ENCODE results near the gene RGS3. TPM values are rescaled to one million over a fixed set of nuclear protein-coding genes. Genes with fewer than 3 reads are reported as not detected.
A peak's percentile ranks its signal among the peaks of the same experiment; 100 is the strongest.

Gene RGS3
- total RNA-seq, 1 experiment from 2014 or later, result 52.7 TPM

GRCh38 chr9:113461285-113461684, 2.2 kb upstream of the RGS3 start:
- in situ Hi-C loops (cut with HindIII; ENCODE audit: low pct_unique_long_range_greater_than_20kb, low sequenced_read_pairs), result loop anchor here (10.0 kb wide), 1 partner anchor 194 kb away; no protein-coding TSS in a partner anchor
- DNase-seq (ENCODE audit: low read depth), result no peak

DNA sequence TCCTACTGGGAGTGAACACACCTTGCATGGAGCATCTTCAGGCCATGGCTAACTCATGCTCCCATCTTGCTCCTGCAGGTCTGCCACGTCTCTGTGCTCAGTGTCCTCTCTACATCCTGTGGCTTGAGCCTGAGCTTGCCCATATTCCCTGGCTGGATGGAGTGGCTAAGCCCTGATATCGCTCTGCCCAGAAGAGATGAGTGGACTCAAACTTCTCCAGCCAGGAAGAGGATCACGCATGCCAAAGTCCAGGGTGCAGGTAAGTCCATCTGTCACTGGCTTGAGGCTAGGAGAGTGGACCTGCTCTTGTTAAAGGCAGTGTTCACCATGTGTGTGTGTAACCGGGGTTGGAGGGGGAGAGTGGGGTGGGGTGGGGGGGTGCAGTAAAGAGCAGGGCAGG, 1.6 kb upstream of the RGS3 start:
- in situ Hi-C loops (cut with HindIII; ENCODE audit: low pct_unique_long_range_greater_than_20kb, low sequenced_read_pairs), result loop anchor here (10.0 kb wide), 1 partner anchor 193 kb away; no protein-coding TSS in a partner anchor
- DNase-seq (ENCODE audit: low read depth), result no peak

DNA sequence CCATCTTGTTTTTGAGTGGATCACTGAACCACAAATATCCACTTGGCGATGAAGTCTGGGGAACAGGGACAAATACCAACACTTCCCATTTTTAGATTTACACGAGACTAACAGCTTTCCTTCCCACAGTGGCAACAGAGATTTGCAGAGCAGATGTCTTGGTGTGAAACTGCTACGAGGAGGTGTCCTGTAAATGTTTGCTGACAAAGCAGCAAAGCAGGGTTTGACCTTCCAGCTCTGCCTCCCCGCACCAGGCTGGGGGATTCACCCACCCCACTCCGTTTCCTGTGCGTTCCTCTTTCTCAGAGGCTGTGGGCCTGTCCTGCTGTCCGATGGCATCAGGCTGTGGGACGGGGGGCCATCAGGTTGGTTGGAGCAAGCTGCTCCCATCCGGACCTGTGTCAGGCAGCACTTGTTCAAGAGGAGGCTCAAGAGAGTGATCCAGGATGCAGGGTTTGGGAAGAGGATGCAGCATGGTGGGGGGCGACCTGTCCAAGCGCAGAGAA, 693 bp upstream of the RGS3 start:
- in situ Hi-C loops (cut with HindIII; ENCODE audit: low pct_unique_long_range_greater_than_20kb, low sequenced_read_pairs), result loop anchor here (10.0 kb wide), 1 partner anchor 192 kb away; no protein-coding TSS in a partner anchor
- DNase-seq (ENCODE audit: low read depth), result no peak

DNA sequence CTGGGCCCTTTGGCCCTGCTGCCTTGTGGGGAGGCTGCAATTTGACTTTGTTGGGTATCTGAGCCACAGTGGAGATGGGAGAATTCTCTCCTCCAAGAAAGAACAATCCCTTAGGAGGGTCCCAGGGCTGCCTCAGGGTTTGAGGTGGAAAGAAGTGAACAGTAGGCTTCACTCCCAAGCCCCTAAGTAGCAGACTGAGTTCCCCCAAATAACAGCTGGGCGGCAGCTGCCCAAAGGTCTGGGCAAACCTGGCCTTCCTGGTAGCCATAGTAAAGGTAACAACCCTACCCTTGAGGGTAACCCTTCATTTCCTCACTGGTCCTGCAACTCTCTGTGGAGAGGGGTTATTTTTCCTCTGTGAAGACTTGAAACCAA, 746 bp downstream of the RGS3 start:
- no peak for DNase-seq (ENCODE audit: low read depth)
- in situ Hi-C loops (cut with HindIII; ENCODE audit: low pct_unique_long_range_greater_than_20kb, low sequenced_read_pairs), result loop anchor here (10.0 kb wide), 1 partner anchor 191 kb away; no protein-coding TSS in a partner anchor

GRCh38 chr9:113465599-113466140, 2.1 kb downstream of the RGS3 start:
- in situ Hi-C loops (cut with HindIII; ENCODE audit: low pct_unique_long_range_greater_than_20kb, low sequenced_read_pairs), result loop anchor here (10.0 kb wide), 1 partner anchor 189 kb away; no protein-coding TSS in a partner anchor
- peak; percentile 41 for DNase-seq (ENCODE audit: low read depth)

DNA sequence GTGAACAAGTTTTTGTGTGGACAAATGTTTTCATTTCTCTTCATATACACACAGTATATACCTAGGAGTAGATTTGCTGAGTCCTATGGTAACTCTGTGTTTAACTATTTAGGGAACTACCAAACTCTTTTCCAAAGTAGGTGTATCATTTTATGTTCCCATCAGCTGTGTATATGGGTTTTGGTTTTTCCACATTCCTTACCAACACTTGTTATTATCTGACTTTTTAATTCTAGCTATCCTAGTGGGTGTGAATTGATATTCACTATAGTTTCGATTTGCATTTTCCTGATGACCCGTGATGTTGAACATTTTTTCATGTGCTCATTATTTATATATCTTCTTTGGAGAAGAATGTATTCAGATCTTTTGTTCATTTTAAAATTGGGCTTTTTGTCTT, 3.7 kb downstream of the RGS3 start:
- no peak for DNase-seq (ENCODE audit: low read depth)
- in situ Hi-C loops (cut with HindIII; ENCODE audit: low pct_unique_long_range_greater_than_20kb, low sequenced_read_pairs), result loop anchor here (10.0 kb wide), 1 partner anchor 188 kb away; no protein-coding TSS in a partner anchor

GRCh38 chr9:113468716-113469448, 5.4 kb downstream of the RGS3 start:
- in situ Hi-C loops (cut with HindIII; ENCODE audit: low pct_unique_long_range_greater_than_20kb, low sequenced_read_pairs), result loop anchor here (10.0 kb wide), 1 partner anchor 186 kb away; no protein-coding TSS in a partner anchor
- peak; percentile 41 for DNase-seq (ENCODE audit: low read depth)

- in situ Hi-C loops (cut with HindIII; ENCODE audit: low pct_unique_long_range_greater_than_20kb, low sequenced_read_pairs), result no loop called here
- DNase-seq (ENCODE audit: low read depth), result no peak
Observed at GRCh38 chr9:113471143-113471542, 7.6 kb downstream of the RGS3 start.

DNA sequence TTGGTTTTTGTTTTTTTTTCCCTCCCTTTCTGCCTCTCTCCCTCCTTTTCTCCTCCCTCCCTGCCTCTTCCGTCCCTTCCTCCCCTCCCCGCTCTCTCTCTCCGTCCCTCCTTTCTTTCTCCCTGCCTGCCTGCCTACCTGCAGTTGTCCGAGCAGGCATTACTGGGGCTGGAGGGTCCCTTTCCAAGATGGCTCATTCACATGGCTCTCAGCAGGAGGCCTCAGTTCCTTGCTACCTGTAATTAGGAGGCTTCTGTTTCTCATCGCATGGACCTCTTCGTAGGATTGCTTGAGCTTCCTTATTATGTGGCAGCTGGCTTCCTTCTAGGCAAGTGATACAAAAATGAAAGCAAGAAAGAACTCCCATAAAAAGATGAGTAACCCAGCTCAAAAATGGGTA, 8.0 kb downstream of the RGS3 start:
- in situ Hi-C loops (cut with HindIII; ENCODE audit: low pct_unique_long_range_greater_than_20kb, low sequenced_read_pairs), result no loop called here
- DNase-seq (ENCODE audit: low read depth), result no peak

- no peak for DNase-seq (ENCODE audit: low read depth)
- in situ Hi-C loops (cut with HindIII; ENCODE audit: low pct_unique_long_range_greater_than_20kb, low sequenced_read_pairs), result no loop called here
Observed at GRCh38 chr9:113472199-113472598, 8.7 kb downstream of the RGS3 start.

GRCh38 chr9:113474360-113475028, 11.0 kb downstream of the RGS3 start:
- DNase-seq (ENCODE audit: low read depth), result no peak
- in situ Hi-C loops (cut with HindIII; ENCODE audit: low pct_unique_long_range_greater_than_20kb, low sequenced_read_pairs), result no loop called here

DNA sequence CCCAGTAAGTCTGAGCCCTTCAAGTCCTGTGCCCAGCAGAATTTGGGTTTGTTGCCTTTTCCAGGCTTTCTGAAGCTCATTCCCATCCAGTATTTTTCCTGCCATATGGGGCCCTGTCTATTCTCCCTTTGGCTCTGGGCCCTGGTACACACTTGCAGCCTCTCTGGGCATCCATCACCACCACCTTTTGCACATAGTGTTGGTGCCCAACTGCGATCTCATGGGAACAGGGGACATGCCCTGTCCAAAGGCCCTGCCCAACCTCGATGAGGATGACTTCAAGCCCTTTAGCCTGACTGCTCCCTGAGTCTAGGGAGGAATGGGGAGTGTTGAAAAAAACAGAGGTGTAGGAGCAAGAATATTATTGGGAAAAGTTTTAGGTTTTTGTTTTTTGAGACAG, 11.5 kb downstream of the RGS3 start:
- DNase-seq (ENCODE audit: low read depth), result no peak
- in situ Hi-C loops (cut with HindIII; ENCODE audit: low pct_unique_long_range_greater_than_20kb, low sequenced_read_pairs), result no loop called here

DNA sequence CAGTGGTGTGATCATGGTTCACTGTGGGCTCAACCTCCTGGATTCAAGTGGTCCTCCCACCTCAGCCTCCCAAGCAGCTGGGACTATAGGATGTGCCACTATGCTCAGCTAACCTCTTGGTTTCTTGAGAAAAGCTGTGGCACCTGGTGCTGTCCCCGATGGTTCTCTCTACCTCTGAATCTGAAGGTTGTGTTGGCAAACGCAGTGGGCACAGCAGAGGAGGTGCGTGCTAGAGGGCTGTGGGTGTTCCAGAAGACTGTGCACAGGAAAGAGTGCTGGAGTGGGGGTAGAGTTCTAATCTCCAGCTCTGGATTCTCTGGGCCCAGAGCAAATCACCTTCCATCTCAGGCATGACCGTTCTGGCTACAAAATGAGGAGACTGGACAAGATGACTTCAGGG, 12.5 kb downstream of the RGS3 start:
- no peak for DNase-seq (ENCODE audit: low read depth)
- in situ Hi-C loops (cut with HindIII; ENCODE audit: low pct_unique_long_range_greater_than_20kb, low sequenced_read_pairs), result no loop called here

- in situ Hi-C loops (cut with HindIII; ENCODE audit: low pct_unique_long_range_greater_than_20kb, low sequenced_read_pairs), result no loop called here
- no peak for DNase-seq (ENCODE audit: low read depth)
Observed at GRCh38 chr9:113476511-113476916, 13.0 kb downstream of the RGS3 start.

DNA sequence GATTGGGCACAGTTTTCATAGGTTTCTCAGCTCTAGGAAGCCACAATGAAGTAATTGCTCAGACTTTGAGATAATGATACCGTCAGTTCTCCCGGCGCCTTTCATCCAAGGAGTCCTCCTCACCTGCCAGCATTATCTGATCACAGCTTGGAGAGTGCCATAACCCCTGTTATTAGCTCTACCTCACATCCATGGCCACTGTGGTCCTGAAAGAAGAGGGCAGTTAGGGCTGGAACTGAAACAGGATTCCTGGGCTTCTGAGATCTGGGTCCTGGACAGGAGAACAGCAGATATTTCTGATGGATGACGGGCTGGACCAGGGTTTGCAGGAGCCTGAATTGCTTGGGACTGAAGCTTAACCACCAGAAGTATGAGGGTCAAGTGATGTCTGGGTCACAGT, 13.5 kb downstream of the RGS3 start:
- in situ Hi-C loops (cut with HindIII; ENCODE audit: low pct_unique_long_range_greater_than_20kb, low sequenced_read_pairs), result no loop called here
- no peak for DNase-seq (ENCODE audit: low read depth)

DNA sequence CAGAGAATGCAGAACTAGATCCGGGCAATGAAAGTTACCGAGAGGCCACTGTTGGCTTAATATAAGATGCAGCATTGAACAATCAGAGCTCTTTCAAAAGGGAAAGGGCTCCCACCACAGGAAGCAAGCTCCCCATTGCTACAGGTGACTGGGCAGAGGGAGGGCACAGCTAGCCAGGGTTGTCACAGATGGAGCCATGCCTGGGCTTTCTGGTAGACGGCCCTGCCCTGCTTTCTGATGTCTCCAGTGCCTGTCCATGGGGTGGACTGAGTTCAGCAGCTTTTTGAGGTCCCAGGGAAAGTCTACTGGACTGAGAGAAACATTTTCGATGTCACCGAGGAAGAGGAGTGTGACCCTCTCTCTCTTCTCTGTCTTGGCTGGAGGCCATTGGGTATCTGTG, 14.1 kb downstream of the RGS3 start:
- DNase-seq (ENCODE audit: low read depth), result no peak
- in situ Hi-C loops (cut with HindIII; ENCODE audit: low pct_unique_long_range_greater_than_20kb, low sequenced_read_pairs), result no loop called here

- DNase-seq (ENCODE audit: low read depth), result peak; percentile 45
- in situ Hi-C loops (cut with HindIII; ENCODE audit: low pct_unique_long_range_greater_than_20kb, low sequenced_read_pairs), result no loop called here
Observed at GRCh38 chr9:113479174-113479621, 15.7 kb downstream of the RGS3 start.

DNA sequence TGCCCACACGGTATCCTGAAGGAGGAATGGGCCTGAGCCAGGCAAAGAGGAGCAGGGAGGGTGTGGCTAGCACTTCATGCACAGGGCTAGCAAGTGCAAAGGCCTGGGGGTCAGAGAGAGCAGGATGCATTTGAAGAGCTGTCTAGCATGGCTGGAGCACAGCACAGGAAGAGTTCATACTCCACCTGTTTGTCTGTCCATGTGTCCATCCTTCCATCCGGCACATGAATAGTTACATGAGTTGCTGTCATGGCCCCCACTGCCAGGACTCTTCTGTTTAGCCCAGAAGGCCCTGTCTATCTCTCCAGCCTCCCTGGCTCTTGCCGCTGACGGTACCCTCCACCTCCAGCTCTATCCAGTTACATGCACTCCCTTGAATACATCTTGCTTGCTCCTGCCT, 17.1 kb downstream of the RGS3 start:
- DNase-seq (ENCODE audit: low read depth), result no peak
- in situ Hi-C loops (cut with HindIII; ENCODE audit: low pct_unique_long_range_greater_than_20kb, low sequenced_read_pairs), result no loop called here

DNA sequence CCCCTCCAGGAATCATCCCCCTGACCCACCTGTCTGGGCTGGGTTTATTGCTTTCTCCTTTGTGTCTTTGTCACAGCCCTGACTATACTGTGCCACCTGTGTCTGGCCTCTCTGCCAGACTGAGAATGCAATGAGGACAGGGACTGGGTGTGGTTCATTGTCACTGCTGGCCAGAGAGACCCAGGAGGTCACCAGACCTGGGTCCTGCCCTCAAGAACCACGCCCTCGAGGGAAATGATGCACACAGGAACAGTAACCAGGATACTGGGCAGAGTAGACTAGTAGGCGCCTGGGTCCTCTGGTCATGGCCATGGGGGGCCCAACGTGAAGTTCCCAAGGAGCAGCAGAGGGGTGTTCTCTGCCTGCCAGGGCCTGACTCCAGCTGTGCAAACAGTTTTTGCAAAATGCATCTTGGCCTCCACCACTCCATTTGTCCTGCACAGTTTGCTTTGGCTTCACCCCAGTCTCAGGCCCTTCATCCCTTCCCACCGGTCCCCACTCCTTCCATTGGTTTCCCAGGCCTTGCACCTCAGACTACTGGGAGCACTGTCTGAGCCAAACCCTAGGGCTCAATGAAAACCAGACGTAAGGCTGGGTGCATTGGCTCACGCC, 17.8 kb downstream of the RGS3 start:
- in situ Hi-C loops (cut with HindIII; ENCODE audit: low pct_unique_long_range_greater_than_20kb, low sequenced_read_pairs), result no loop called here
- DNase-seq (ENCODE audit: low read depth), result peak; percentile 29
